ENCODE measurements around the gene ASTL.
"Not testable (repeated sequence)": the region's sequence is repeated elsewhere in the genome, so short reads cannot be mapped to it uniquely, and the experiment has no call there.

Gene ASTL

GRCh38 chr2:96095116-96095636 lies 43.1 kb downstream of the ASTL start:
- no peak for DNase-seq

GRCh38 chr2:96093528-96093927 lies 44.8 kb downstream of the ASTL start:
- DNase-seq = no peak

- DNase-seq = no peak
These were observed 45.4 kb downstream of the ASTL start for GRCh38 chr2:96092951-96093350.

GRCh38 chr2:96092573-96092877 lies 45.8 kb downstream of the ASTL start:
- DNase-seq = no peak

- no peak for DNase-seq
These were observed 46.4 kb downstream of the ASTL start for GRCh38 chr2:96091711-96092572.

GRCh38 chr2:96091141-96091710 lies 47.1 kb downstream of the ASTL start:
- no peak for DNase-seq

- no peak for DNase-seq
These were observed 47.9 kb downstream of the ASTL start for GRCh38 chr2:96090196-96090926.

- DNase-seq = no peak
These were observed 48.7 kb downstream of the ASTL start for GRCh38 chr2:96089356-96090195.

- no peak for DNase-seq
These were observed 49.7 kb downstream of the ASTL start for GRCh38 chr2:96088340-96089335.

- no peak for DNase-seq
These were observed 51.2 kb downstream of the ASTL start for GRCh38 chr2:96087130-96087529.

GRCh38 chr2:96085541-96086355 lies 52.6 kb downstream of the ASTL start:
- no peak for DNase-seq

GRCh38 chr2:96084858-96085518 lies 53.3 kb downstream of the ASTL start:
- not testable (repeated sequence) for DNase-seq

GRCh38 chr2:96083989-96084857 lies 54.1 kb downstream of the ASTL start:
- no peak for DNase-seq

GRCh38 chr2:96083064-96083939 lies 55.0 kb downstream of the ASTL start:
- no peak for DNase-seq

- no peak for DNase-seq
These were observed 55.9 kb downstream of the ASTL start for GRCh38 chr2:96082211-96083063.

GRCh38 chr2:96081042-96081441 lies 57.3 kb downstream of the ASTL start:
- no peak for DNase-seq

- no peak for DNase-seq
These were observed 63.0 kb downstream of the ASTL start for GRCh38 chr2:96075199-96075771.

All from NCI-H1436 treated with DMSO at 0.1 percent for 48 hours (cell line).